Measurements from ENCODE around the gene VMO1. TPM values are rescaled to one million over a fixed set of nuclear protein-coding genes. Genes with fewer than 3 reads are reported as not detected.

The VMO1 gene
- total RNA-seq, 1 donor from 2014 or later, result 0.75 TPM

DNA sequence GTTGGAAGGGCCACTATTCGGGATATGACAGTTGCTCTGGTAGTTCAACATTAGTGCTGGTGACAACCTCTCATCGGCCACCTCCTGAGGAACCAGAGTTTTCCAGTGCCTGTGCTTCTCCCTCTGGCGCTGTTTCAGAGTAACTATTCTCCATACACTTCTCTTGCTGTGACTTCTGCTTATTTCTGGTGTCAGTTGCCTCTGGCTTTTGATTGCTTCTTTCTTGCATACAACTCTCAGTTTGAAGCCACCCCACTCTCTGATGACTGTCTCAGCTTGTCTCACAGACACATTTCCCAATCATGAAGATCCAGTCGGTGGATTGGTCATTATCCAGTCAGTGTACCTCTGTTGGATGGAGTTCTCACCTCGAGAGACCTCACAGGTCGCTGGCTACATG is 17.9 kb downstream of the VMO1 start:
- H3K4me2 ChIP-seq (ENCODE audit: low read length), result no peak overlapping the region
- H3K36me3 Mint-ChIP-seq (ENCODE audit: low read depth, unreplicated experiment), result no peaks in the 10 kb centered on the region
- H3K27ac ChIP-seq (ENCODE audit: low read depth, low read length), result no peak overlapping the region

GRCh38 chr17:4766723-4767122 is 19.4 kb downstream of the VMO1 start:
- TF ChIP-seq EZH2 (IDR thresholded peaks at IDR 0.05; ENCODE audit: insufficient read depth, low read length) (no peak), CTCF (IDR thresholded peaks at IDR 0.05; ENCODE audit: insufficient read depth, low read depth, low read length) (no peak)
- no peak overlapping the region for H3K4me2 ChIP-seq (ENCODE audit: low read length)
- no peaks in the 10 kb centered on the region for H3K79me2 ChIP-seq (ENCODE audit: insufficient read depth, low read length)
- H2AFZ ChIP-seq (ENCODE audit: low read depth, low read length), result no peak overlapping the region
- H3K4me1 ChIP-seq (ENCODE audit: insufficient read depth, low read length), result no peaks in the 10 kb centered on the region
- no peaks in the 10 kb centered on the region for H4K20me1 ChIP-seq (ENCODE audit: insufficient read depth, low read length)
- no peaks in the 10 kb centered on the region for H3K9me3 ChIP-seq (ENCODE audit: insufficient read depth, low read depth, low read length)
- no peaks in the 10 kb centered on the region for H3K36me3 ChIP-seq (ENCODE audit: insufficient read depth, low read length)
- DNase-seq (ENCODE audit: low read depth) (no peak), FAIRE-seq (no peak)
- Mint-ChIP-seq H3K9me3 (ENCODE audit: unreplicated experiment) (no peaks in the 10 kb centered on the region), H3K36me3 (ENCODE audit: low read depth, unreplicated experiment) (no peaks in the 10 kb centered on the region), H3K27me3 (ENCODE audit: low read depth, unreplicated experiment) (peaks cover 21% of the 10 kb centered on the region), H3K4me1 (ENCODE audit: low read depth, unreplicated experiment) (no peaks in the 10 kb centered on the region), H3K4me3 (ENCODE audit: unreplicated experiment) (no peak overlapping the region), H3K27ac (ENCODE audit: unreplicated experiment) (no peak overlapping the region)
- no peak overlapping the region for H3K4me3 ChIP-seq (ENCODE audit: insufficient read depth, low read depth, low read length)
- H3K27ac ChIP-seq (ENCODE audit: low read depth, low read length), result no peak overlapping the region
- peaks cover 8% of the 10 kb centered on the region for H3K27me3 ChIP-seq (ENCODE audit: insufficient read depth, low read length)
- no peak overlapping the region for H3K9ac ChIP-seq (ENCODE audit: low read length)

More for the DNA sequence above, 17.9 kb downstream of the VMO1 start:
- Mint-ChIP-seq H3K27ac (ENCODE audit: unreplicated experiment) (no peak overlapping the region), H3K4me1 (ENCODE audit: low read depth, unreplicated experiment) (no peaks in the 10 kb centered on the region), H3K4me3 (ENCODE audit: unreplicated experiment) (no peak overlapping the region), H3K27me3 (ENCODE audit: low read depth, unreplicated experiment) (peaks cover 33% of the 10 kb centered on the region), H3K9me3 (ENCODE audit: unreplicated experiment) (no peaks in the 10 kb centered on the region)
- H2AFZ ChIP-seq (ENCODE audit: low read depth, low read length), result no peak overlapping the region
- DNase-seq (ENCODE audit: low read depth) (no peak), FAIRE-seq (no peak)
- H3K4me1 ChIP-seq (ENCODE audit: insufficient read depth, low read length), result no peaks in the 10 kb centered on the region
- no peaks in the 10 kb centered on the region for H3K36me3 ChIP-seq (ENCODE audit: insufficient read depth, low read length)
- no peak for TF ChIP-seq CTCF (IDR thresholded peaks at IDR 0.05; ENCODE audit: insufficient read depth, low read depth, low read length)
- TF ChIP-seq EZH2 (IDR thresholded peaks at IDR 0.05; ENCODE audit: insufficient read depth, low read length), result no peak
- peaks cover 11% of the 10 kb centered on the region for H3K27me3 ChIP-seq (ENCODE audit: insufficient read depth, low read length)
- no peaks in the 10 kb centered on the region for H3K79me2 ChIP-seq (ENCODE audit: insufficient read depth, low read length)
- no peaks in the 10 kb centered on the region for H3K9me3 ChIP-seq (ENCODE audit: insufficient read depth, low read depth, low read length)
- H4K20me1 ChIP-seq (ENCODE audit: insufficient read depth, low read length), result no peaks in the 10 kb centered on the region
- H3K4me3 ChIP-seq (ENCODE audit: insufficient read depth, low read depth, low read length), result no peak overlapping the region
- no peak overlapping the region for H3K9ac ChIP-seq (ENCODE audit: low read length)

- Histone ChIP-seq H2AFZ (ENCODE audit: low read depth, low read length) (no peak overlapping the region), H3K4me1 (ENCODE audit: insufficient read depth, low read length) (no peaks in the 10 kb centered on the region), H4K20me1 (ENCODE audit: insufficient read depth, low read length) (no peaks in the 10 kb centered on the region), H3K79me2 (ENCODE audit: insufficient read depth, low read length) (no peaks in the 10 kb centered on the region), H3K9ac (ENCODE audit: low read length) (no peak overlapping the region), H3K27me3 (ENCODE audit: insufficient read depth, low read length) (peaks cover 5% of the 10 kb centered on the region), H3K4me2 (ENCODE audit: low read length) (no peak overlapping the region), H3K36me3 (ENCODE audit: insufficient read depth, low read length) (no peaks in the 10 kb centered on the region), H3K27ac (ENCODE audit: low read depth, low read length) (no peak overlapping the region), H3K4me3 (ENCODE audit: insufficient read depth, low read depth, low read length) (no peak overlapping the region), H3K9me3 (ENCODE audit: insufficient read depth, low read depth, low read length) (no peaks in the 10 kb centered on the region)
- H3K27ac Mint-ChIP-seq (ENCODE audit: unreplicated experiment), result no peak overlapping the region
- H3K27me3 Mint-ChIP-seq (ENCODE audit: low read depth, unreplicated experiment), result peaks cover 17% of the 10 kb centered on the region
- no peaks in the 10 kb centered on the region for H3K9me3 Mint-ChIP-seq (ENCODE audit: unreplicated experiment)
- no peaks in the 10 kb centered on the region for H3K4me1 Mint-ChIP-seq (ENCODE audit: low read depth, unreplicated experiment)
- H3K4me3 Mint-ChIP-seq (ENCODE audit: unreplicated experiment), result no peak overlapping the region
- DNase-seq (ENCODE audit: low read depth) (no peak), FAIRE-seq (no peak)
- TF ChIP-seq EZH2 (IDR thresholded peaks at IDR 0.05; ENCODE audit: insufficient read depth, low read length) (no peak), CTCF (IDR thresholded peaks at IDR 0.05; ENCODE audit: insufficient read depth, low read depth, low read length) (no peak)
- no peaks in the 10 kb centered on the region for H3K36me3 Mint-ChIP-seq (ENCODE audit: low read depth, unreplicated experiment)
These were observed 20.0 kb downstream of the VMO1 start for GRCh38 chr17:4766201-4766600.
